ENCODE measurements around the gene CACNA1G. TPM values are rescaled to one million over a fixed set of nuclear protein-coding genes. Genes with fewer than 3 reads are reported as not detected.

The CACNA1G gene
- polyA plus RNA-seq, 1 donor (not counting 4 experiments of a cell fraction or from before 2014, with no cell fraction given): 0.07 TPM

- no peaks in the 10 kb centered on the region for H3K9me3 ChIP-seq (ENCODE audit: control insufficient read depth, low read depth, low read length)
- dilution Hi-C loops (cut with MboI; ENCODE audit: extremely low pct_ligation_motif_present, low sequenced_read_pairs): no loop called here
- H3K36me3 ChIP-seq (ENCODE audit: control insufficient read depth in 2 of 2, extremely low read depth in 1 of 2, insufficient read depth in 2 of 2, low read length in 2 of 2): no peaks in the 10 kb centered on the region
- H3K79me2 ChIP-seq (ENCODE audit: control insufficient read depth, insufficient read depth, low read length): no peaks in the 10 kb centered on the region
- no peak overlapping the region for H3K9ac ChIP-seq (ENCODE audit: control insufficient read depth, extremely low read depth, insufficient read depth, low read length)
- H2AFZ ChIP-seq (ENCODE audit: control insufficient read depth, low read length): no peak overlapping the region
- TF ChIP-seq, protein P1, sequence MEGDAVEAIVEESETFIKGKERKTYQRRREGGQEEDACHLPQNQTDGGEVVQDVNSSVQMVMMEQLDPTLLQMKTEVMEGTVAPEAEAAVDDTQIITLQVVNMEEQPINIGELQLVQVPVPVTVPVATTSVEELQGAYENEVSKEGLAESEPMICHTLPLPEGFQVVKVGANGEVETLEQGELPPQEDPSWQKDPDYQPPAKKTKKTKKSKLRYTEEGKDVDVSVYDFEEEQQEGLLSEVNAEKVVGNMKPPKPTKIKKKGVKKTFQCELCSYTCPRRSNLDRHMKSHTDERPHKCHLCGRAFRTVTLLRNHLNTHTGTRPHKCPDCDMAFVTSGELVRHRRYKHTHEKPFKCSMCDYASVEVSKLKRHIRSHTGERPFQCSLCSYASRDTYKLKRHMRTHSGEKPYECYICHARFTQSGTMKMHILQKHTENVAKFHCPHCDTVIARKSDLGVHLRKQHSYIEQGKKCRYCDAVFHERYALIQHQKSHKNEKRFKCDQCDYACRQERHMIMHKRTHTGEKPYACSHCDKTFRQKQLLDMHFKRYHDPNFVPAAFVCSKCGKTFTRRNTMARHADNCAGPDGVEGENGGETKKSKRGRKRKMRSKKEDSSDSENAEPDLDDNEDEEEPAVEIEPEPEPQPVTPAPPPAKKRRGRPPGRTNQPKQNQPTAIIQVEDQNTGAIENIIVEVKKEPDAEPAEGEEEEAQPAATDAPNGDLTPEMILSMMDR (optimal IDR thresholded peaks at IDR 0.05 in 1 of 3, IDR thresholded peaks at IDR 0.05 in 1 of 3, conservative IDR thresholded peaks at IDR 0.05 in 1 of 3; ENCODE audit: extremely low read depth in 1 of 3, insufficient read depth in 2 of 3, low read length in 3 of 3): no peak
- no peak for TF ChIP-seq EZH2 (IDR thresholded peaks at IDR 0.05; ENCODE audit: low read length)
- peaks cover 15% of the 10 kb centered on the region for H3K27me3 ChIP-seq (ENCODE audit: control insufficient read depth, extremely low read depth, insufficient read depth, low read length)
- H3K4me1 ChIP-seq (ENCODE audit: control insufficient read depth, extremely low read depth, insufficient read depth, low read length): no peaks in the 10 kb centered on the region
- H3K4me3 ChIP-seq (ENCODE audit: control insufficient read depth in 2 of 3, extremely low read depth in 1 of 3, insufficient read depth in 2 of 3, low read depth in 1 of 3, low read length in 3 of 3): no peak overlapping the region
- FAIRE-seq (no peak), DNase-seq (ENCODE audit: low read depth, low spot score) (no peak)
- H3K27ac ChIP-seq (ENCODE audit: control insufficient read depth, insufficient read depth, low read length): no peak overlapping the region
- H4K20me1 ChIP-seq (ENCODE audit: control insufficient read depth, extremely low read depth, insufficient read depth, low read length): no peaks in the 10 kb centered on the region
- no peaks in the 10 kb centered on the region for H3K9me1 ChIP-seq (ENCODE audit: control insufficient read depth, extremely low read depth, insufficient read depth, low read length)
- no peak overlapping the region for H3K4me2 ChIP-seq (ENCODE audit: control insufficient read depth, extremely low read depth, insufficient read depth, low read depth, low read length)
Observed at GRCh38 chr17:50570528-50570927, 10.0 kb downstream of the CACNA1G start.

DNA sequence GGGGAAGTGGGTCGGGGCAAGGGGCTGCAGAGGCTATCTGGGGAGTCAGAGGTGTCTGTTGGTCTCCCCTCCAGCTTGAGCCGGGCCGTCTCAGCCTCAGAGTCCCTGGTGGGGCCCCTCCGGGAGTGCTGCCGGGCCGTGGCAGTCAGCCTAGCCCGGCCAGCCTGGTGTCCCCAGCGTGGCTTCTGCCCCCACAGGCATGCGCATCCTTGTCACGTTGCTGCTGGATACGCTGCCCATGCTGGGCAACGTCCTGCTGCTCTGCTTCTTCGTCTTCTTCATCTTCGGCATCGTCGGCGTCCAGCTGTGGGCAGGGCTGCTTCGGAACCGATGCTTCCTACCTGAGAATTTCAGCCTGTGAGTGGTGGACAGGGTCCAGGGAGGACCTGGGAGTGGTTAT, 11.2 kb downstream of the CACNA1G start:
- H3K9me1 ChIP-seq (ENCODE audit: control insufficient read depth, extremely low read depth, insufficient read depth, low read length): no peaks in the 10 kb centered on the region
- peaks cover 11% of the 10 kb centered on the region for H3K27me3 ChIP-seq (ENCODE audit: control insufficient read depth, extremely low read depth, insufficient read depth, low read length)
- FAIRE-seq (no peak), DNase-seq (ENCODE audit: low read depth, low spot score) (no peak)
- no peaks in the 10 kb centered on the region for H3K9me3 ChIP-seq (ENCODE audit: control insufficient read depth, low read depth, low read length)
- H3K36me3 ChIP-seq (ENCODE audit: control insufficient read depth in 2 of 2, extremely low read depth in 1 of 2, insufficient read depth in 2 of 2, low read length in 2 of 2): no peaks in the 10 kb centered on the region
- H3K27ac ChIP-seq (ENCODE audit: control insufficient read depth, insufficient read depth, low read length): no peak overlapping the region
- H2AFZ ChIP-seq (ENCODE audit: control insufficient read depth, low read length): no peak overlapping the region
- H3K9ac ChIP-seq (ENCODE audit: control insufficient read depth, extremely low read depth, insufficient read depth, low read length): no peak overlapping the region
- no peaks in the 10 kb centered on the region for H3K4me1 ChIP-seq (ENCODE audit: control insufficient read depth, extremely low read depth, insufficient read depth, low read length)
- no peak overlapping the region for H3K4me3 ChIP-seq (ENCODE audit: control insufficient read depth in 2 of 3, extremely low read depth in 1 of 3, insufficient read depth in 2 of 3, low read depth in 1 of 3, low read length in 3 of 3)
- no peaks in the 10 kb centered on the region for H4K20me1 ChIP-seq (ENCODE audit: control insufficient read depth, extremely low read depth, insufficient read depth, low read length)
- dilution Hi-C loops (cut with MboI; ENCODE audit: extremely low pct_ligation_motif_present, low sequenced_read_pairs): no loop called here
- TF ChIP-seq EZH2 (IDR thresholded peaks at IDR 0.05; ENCODE audit: low read length): no peak
- H3K4me2 ChIP-seq (ENCODE audit: control insufficient read depth, extremely low read depth, insufficient read depth, low read depth, low read length): no peak overlapping the region
- H3K79me2 ChIP-seq (ENCODE audit: control insufficient read depth, insufficient read depth, low read length): no peaks in the 10 kb centered on the region

DNA sequence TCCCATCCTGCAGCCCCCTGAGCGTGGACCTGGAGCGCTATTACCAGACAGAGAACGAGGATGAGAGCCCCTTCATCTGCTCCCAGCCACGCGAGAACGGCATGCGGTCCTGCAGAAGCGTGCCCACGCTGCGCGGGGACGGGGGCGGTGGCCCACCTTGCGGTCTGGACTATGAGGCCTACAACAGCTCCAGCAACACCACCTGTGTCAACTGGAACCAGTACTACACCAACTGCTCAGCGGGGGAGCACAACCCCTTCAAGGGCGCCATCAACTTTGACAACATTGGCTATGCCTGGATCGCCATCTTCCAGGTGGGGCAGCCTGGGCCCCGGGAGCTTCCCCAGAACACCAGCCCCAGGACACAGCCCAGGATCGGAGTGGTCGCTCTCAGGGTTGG, 12.0 kb downstream of the CACNA1G start:
- H3K27ac ChIP-seq (ENCODE audit: control insufficient read depth, insufficient read depth, low read length): no peak overlapping the region
- no peaks in the 10 kb centered on the region for H3K4me1 ChIP-seq (ENCODE audit: control insufficient read depth, extremely low read depth, insufficient read depth, low read length)
- no peak overlapping the region for H3K9ac ChIP-seq (ENCODE audit: control insufficient read depth, extremely low read depth, insufficient read depth, low read length)
- FAIRE-seq: no peak
- no peak for TF ChIP-seq EZH2 (IDR thresholded peaks at IDR 0.05; ENCODE audit: low read length)
- TF ChIP-seq, protein P1 (optimal IDR thresholded peaks at IDR 0.05 in 1 of 3, IDR thresholded peaks at IDR 0.05 in 1 of 3, conservative IDR thresholded peaks at IDR 0.05 in 1 of 3; ENCODE audit: extremely low read depth in 1 of 3, insufficient read depth in 2 of 3, low read length in 3 of 3): no peak
- no peaks in the 10 kb centered on the region for H3K79me2 ChIP-seq (ENCODE audit: control insufficient read depth, insufficient read depth, low read length)
- dilution Hi-C loops (cut with MboI; ENCODE audit: extremely low pct_ligation_motif_present, low sequenced_read_pairs): no loop called here
- no peak overlapping the region for H2AFZ ChIP-seq (ENCODE audit: control insufficient read depth, low read length)
- no peaks in the 10 kb centered on the region for H3K9me3 ChIP-seq (ENCODE audit: control insufficient read depth, low read depth, low read length)
- H3K36me3 ChIP-seq (ENCODE audit: control insufficient read depth in 2 of 2, extremely low read depth in 1 of 2, insufficient read depth in 2 of 2, low read length in 2 of 2): no peaks in the 10 kb centered on the region
- no peak for DNase-seq (ENCODE audit: low read depth, low spot score)
- no peaks in the 10 kb centered on the region for H4K20me1 ChIP-seq (ENCODE audit: control insufficient read depth, extremely low read depth, insufficient read depth, low read length)
- H3K4me2 ChIP-seq (ENCODE audit: control insufficient read depth, extremely low read depth, insufficient read depth, low read depth, low read length): no peak overlapping the region
- H3K9me1 ChIP-seq (ENCODE audit: control insufficient read depth, extremely low read depth, insufficient read depth, low read length): no peaks in the 10 kb centered on the region
- no peak overlapping the region for H3K4me3 ChIP-seq (ENCODE audit: control insufficient read depth in 2 of 3, extremely low read depth in 1 of 3, insufficient read depth in 2 of 3, low read depth in 1 of 3, low read length in 3 of 3)
- peaks cover 4% of the 10 kb centered on the region for H3K27me3 ChIP-seq (ENCODE audit: control insufficient read depth, extremely low read depth, insufficient read depth, low read length)
